Measurements from ENCODE around the gene PTPN6. TPM values are rescaled to one million over a fixed set of nuclear protein-coding genes. Genes with fewer than 3 reads are reported as not detected.

PTPN6 gene
- total and polyA plus RNA-seq, 2 of the 4 experiments (the other 2 are of a cell fraction) = under 0.01 to 0.14 TPM

GRCh38 chr12:6941267-6941666, 9.9 kb upstream of the PTPN6 start:
- TF ChIP-seq RFX5 (IDR thresholded peaks at IDR 0.05; ENCODE audit: low read depth, low read length) (no peak), BHLHE40 (IDR thresholded peaks at IDR 0.05; ENCODE audit: low read depth, low read length) (no peak), SMC3 (IDR thresholded peaks at IDR 0.05; ENCODE audit: low read depth, low read length) (no peak), RCOR1 (IDR thresholded peaks at IDR 0.05; ENCODE audit: insufficient replicate concordance, low read length) (no peak), MAFK (IDR thresholded peaks at IDR 0.05; ENCODE audit: low read depth, low read length) (no peak)
- Histone ChIP-seq H2BK15ac (ENCODE audit: low read depth, low read length) (no peak overlapping the region), H4K20me1 (ENCODE audit: insufficient read depth, low read length) (no peaks in the 10 kb centered on the region; the same call in 1 of the 2 replicates), H3K9ac (ENCODE audit: low read depth, low read length) (no peak overlapping the region), H3K9me1 (ENCODE audit: insufficient read depth, low read length) (0 out of 2 replicates have a peak, but pooled peaks cover 2% of the 10 kb centered on the region), H3K4me1 (ENCODE audit: control insufficient read depth, insufficient read depth, low read length) (peaks cover 5% of the 10 kb centered on the region; the same call in 1 of the 2 replicates), H2BK120ac (ENCODE audit: low read depth, low read length) (no peak overlapping the region), H2AFZ (replicated peaks; ENCODE audit: low read length, poor library complexity) (no peak overlapping the region), H3K9me3 (ENCODE audit: control insufficient read depth, insufficient read depth, low read length) (no peaks in the 10 kb centered on the region), H3K14ac (replicated peaks; ENCODE audit: low read depth, low read length) (no peak overlapping the region), H3K23ac (ENCODE audit: low read depth, low read length) (no peak overlapping the region), H3K56ac (ENCODE audit: extremely low read depth, insufficient read depth, low read length) (no peak overlapping the region), H3K18ac (ENCODE audit: low read depth, low read length) (no peak overlapping the region), H4K91ac (ENCODE audit: insufficient read depth, low read depth, low read length) (no peak overlapping the region), H2BK5ac (ENCODE audit: low read depth, low read length, poor library complexity, severe bottlenecking) (no peak overlapping the region), H2AK5ac (ENCODE audit: low read depth, low read length) (no peak overlapping the region), H3K4ac (ENCODE audit: low read depth, low read length) (no peak overlapping the region), H3K27ac (ENCODE audit: insufficient read depth, low read length) (no peak overlapping the region), H2AK9ac (replicated peaks; ENCODE audit: low read depth, low read length, poor library complexity) (no peak overlapping the region), H3K36me3 (ENCODE audit: control insufficient read depth, insufficient read depth, low read length) (peaks cover 44% of the 10 kb centered on the region), H2BK20ac (ENCODE audit: low read depth, low read length) (no peak overlapping the region), H3K4me2 (ENCODE audit: low read depth, low read length) (no peak overlapping the region), H3K27me3 (ENCODE audit: control insufficient read depth, insufficient read depth, low read length) (no peaks in the 10 kb centered on the region), H3K4me3 (ENCODE audit: insufficient read depth, low read depth, low read length) (no peak overlapping the region), H4K5ac (ENCODE audit: low read depth, low read length) (no peak overlapping the region), H3K79me1 (ENCODE audit: low read depth in 1 of 2, low read length in 2 of 2) (peaks cover 17 to 54% of the 10 kb centered on the region in 2 experiments), H4K8ac (ENCODE audit: low read depth in 2 of 2, low read length in 2 of 2) (no peak overlapping the region)
- POLR2A ChIA-PET (ENCODE audit: unreplicated experiment) = no interaction called here
- WGBS, 2 experiments (ENCODE audit: extremely low coverage in 2 of 2, insufficient read length in 1 of 2) = 84% methylated on average over 4 of the region's 12 CpGs; no CpG with 5 or more reads in 1 of the 2 experiments
- CTCF ChIA-PET = no interaction called here
- DNase-seq (no peak), ATAC-seq (ENCODE audit: low read depth) (no peak)
- in situ Hi-C loops (cut with MboI; ENCODE audit: low sequenced_read_pairs) (loop anchor here (10.0 kb wide), 1 partner anchor 174 kb away; no protein-coding TSS in a partner anchor), intact Hi-C loops (cut with micrococcal nuclease) (no loop called here), dilution Hi-C loops (cut with HindIII; ENCODE audit: low sequenced_read_pairs, unreplicated experiment) (no loop called here)
- BruUV-seq (replicated peaks) = no TSS peak
